K562 (cell line): ENCODE results near the gene CPT1B. TPM values are rescaled to one million over a fixed set of nuclear protein-coding genes. Genes with fewer than 3 reads are reported as not detected.

Experiments used
- ASH1L ChIP-seq: fragments of 450-650 bp; IDR thresholded peaks from 2 replicates; pipeline ENCODE4 v1.6.1; 2018; ENCODE audit warnings: borderline replicate concordance, mild to moderate bottlenecking, low read depth; ENCODE audit not compliant: partially characterized antibody
- ATF6 ChIP-seq: sonication (generic); formaldehyde crosslinking; IDR thresholded peaks from 2 replicates; pipeline ENCODE4 v1.4.0; 2020; ENCODE audit warnings: mild to moderate bottlenecking, missing genetic modification reagents
- DMBX1 ChIP-seq: fragments of 250-450 bp; sonication (Bioruptor Pico); IDR thresholded peaks from 2 replicates; pipeline ENCODE4 v1.8.0; 2022; ENCODE audit warnings: inconsistent platforms, mild to moderate bottlenecking, moderate library complexity, borderline replicate concordance
- IRF2 ChIP-seq: sonication (generic); formaldehyde crosslinking; IDR thresholded peaks from 2 replicates; pipeline ENCODE4 v1.8.1; 2022; ENCODE audit warnings: mild to moderate bottlenecking, missing genetic modification reagents
- PYGO2 ChIP-seq: fragments of 450-650 bp; IDR thresholded peaks from 2 replicates; pipeline ENCODE4 v1.6.1; 2016; ENCODE audit warnings: mild to moderate bottlenecking, missing genetic modification characterization, moderate library complexity, missing compliant biosample characterization
- RAD51 ChIP-seq: fragments of 450-650 bp; IDR thresholded peaks from 2 replicates; pipeline ENCODE4 v1.7.1; 2016; ENCODE audit warnings: low read depth, mild to moderate bottlenecking, borderline replicate concordance
- RNF219 ChIP-seq: fragments of 250-450 bp; sonication (Bioruptor Pico); IDR thresholded peaks from 2 replicates; pipeline ENCODE4 v1.5.0; 2022; ENCODE audit warnings: mild to moderate bottlenecking
- SMAD4 ChIP-seq: fragments of 250-450 bp; sonication (Bioruptor Pico); conservative IDR thresholded peaks from 2 replicates; pipeline ENCODE4 v1.8.0; 2021; ENCODE audit warnings: inconsistent platforms, mild to moderate bottlenecking, moderate library complexity
- TEAD1 ChIP-seq, 2 experiments: fragments of 450-650 bp in 1 of 2; sonication (generic) in 1 of 2; formaldehyde crosslinking; IDR thresholded peaks; 2 replicates each; pipeline versions ENCODE4 v1.4.0 to v1.8.0; 2020 to 2022; ENCODE audit warnings: mild to moderate bottlenecking in 2 of 2, missing genetic modification reagents in 1 of 2
- U2AF2 ChIP-seq: fragments of 200-400 bp; formaldehyde crosslinking; optimal IDR thresholded peaks from 2 replicates; pipeline ENCODE3; 2017; ENCODE audit warnings: low read depth, mild to moderate bottlenecking, low read length
- ZBTB49 ChIP-seq: sonication (generic); formaldehyde crosslinking; IDR thresholded peaks from 2 replicates; pipeline ENCODE4 v1.8.0; 2022; ENCODE audit warnings: missing genetic modification reagents, mild to moderate bottlenecking, borderline replicate concordance
- polyA plus RNA-seq, 8 experiments: library from polyadenylated mRNA; depleted of rRNA in 4 of 8; stranded (reverse) in 5 of 8; unstranded in 3 of 8; fragments of >200 nt; fragmentation: Nextera tagmentation in 2 of 8; fragmentation: Illumina TruSeq in 1 of 8; extraction: Ambion mirVana in 2 of 8; extraction: Trizol in 1 of 8; gene quantifications; 2 replicates each; pipeline versions ENCODE4 v1.2.1 to v1.2.3, GENCODE V29; 2011 to 2014; ENCODE audit warnings: inconsistent platforms in 1 of 8, missing spikeins in 1 of 8
- total RNA-seq, 7 experiments: library from RNA; depleted of rRNA in 6 of 7; stranded (reverse); fragments of >200 nt in 6 of 7; fragmentation: Illumina TruSeq in 2 of 7; extraction: Trizol in 2 of 7; gene quantifications; 2 replicates each; pipeline versions ENCODE4 v1.2.1 to v1.2.3, GENCODE V29; 2011 to 2021; ENCODE audit warnings: low replicate concordance in 1 of 7
- TF ChIP-seq, protein P1 (sequence below): fragments of 250-450 bp; sonication (Bioruptor Pico); IDR thresholded peaks from 2 replicates; pipeline ENCODE4 v1.5.0; 2021; ENCODE audit warnings: mild to moderate bottlenecking, moderate library complexity
- TF ChIP-seq, protein P2 (sequence below): sonication (generic); formaldehyde crosslinking; IDR thresholded peaks from 2 replicates; pipeline ENCODE4 v1.8.1; 2023; ENCODE audit warnings: mild to moderate bottlenecking, missing genetic modification reagents

Gene CPT1B
- total and polyA plus RNA-seq, 9 of the 15 experiments (the other 6 are each of a cell fraction or from before 2014, with no cell fraction given): 0.35 to 6.1 (median 2.6) TPM

GRCh38 chr22:50526108-50526833, 52.0 kb downstream of the CPT1B start (continued):
- TF ChIP-seq IRF2 (CRISPR knock-in tag) (no peak), ATF6 (CRISPR knock-in tag) (no peak), DMBX1 (CRISPR knock-in tag) (0 out of 2 replicates have a peak, but pooled peaks have one; percentile 36), SMAD4 (peak; percentile 49; the same call in 1 of the 2 replicates), TEAD1 (CRISPR knock-in tag; IDR thresholded peaks at IDR 0.05) (no peak), PYGO2 (tag) (no peak), ASH1L (no peak), RAD51 (no peak), ZBTB49 (no peak), RNF219 (no peak), U2AF2 (no peak)
- TF ChIP-seq, protein P1, sequence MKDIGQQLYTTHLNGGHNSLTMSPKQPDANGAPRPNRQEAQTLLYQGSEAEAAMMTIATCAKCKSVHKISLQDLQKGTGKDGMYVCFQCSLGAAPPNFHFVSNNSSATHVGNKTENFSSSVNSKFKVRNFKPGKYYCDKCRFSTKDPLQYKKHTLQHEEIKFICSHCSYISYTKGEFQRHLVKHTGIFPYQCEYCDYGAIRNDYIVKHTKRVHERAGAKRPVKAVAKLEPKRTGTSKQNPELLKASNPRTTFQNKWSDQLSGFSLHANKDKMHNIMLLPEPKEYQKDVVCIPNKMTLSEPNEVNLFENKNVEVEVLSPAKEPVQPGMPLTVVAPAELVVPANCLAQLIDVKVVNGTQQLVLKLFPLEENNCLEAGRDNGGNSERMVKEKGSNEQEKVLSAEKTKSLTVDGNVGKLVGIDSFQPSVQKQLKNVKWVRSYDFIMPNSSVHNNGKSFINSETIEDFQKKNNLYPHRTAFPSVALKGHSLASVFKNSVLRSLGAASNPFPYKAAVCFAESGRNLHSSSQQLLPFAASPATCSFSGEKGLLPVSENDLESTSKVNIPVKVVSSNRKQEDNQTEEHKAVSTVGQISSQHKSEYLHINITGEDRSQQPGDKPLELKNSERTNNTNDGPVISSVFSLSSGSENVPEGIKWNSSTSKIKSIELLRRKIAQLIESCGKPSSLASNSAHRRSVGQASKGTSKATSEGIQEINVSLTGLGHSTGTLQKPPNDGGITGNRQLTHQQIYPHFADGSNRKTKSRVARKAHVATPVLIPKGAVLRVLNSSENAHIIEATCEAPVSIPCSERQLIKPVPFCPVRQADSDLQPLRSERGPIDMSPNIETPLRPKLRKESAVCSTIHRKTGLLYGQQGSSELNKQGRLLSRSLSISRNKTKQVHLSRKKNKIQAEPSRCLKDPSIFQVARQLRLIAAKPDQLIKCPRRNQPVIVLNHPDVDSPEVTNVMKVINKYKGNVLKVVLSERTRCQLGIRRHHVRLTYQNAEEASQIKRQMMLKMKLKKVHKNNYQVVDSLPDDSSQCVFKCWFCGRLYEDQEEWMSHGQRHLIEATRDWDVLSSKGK (CRISPR knock-in tag): no peak
- TF ChIP-seq, protein P2, sequence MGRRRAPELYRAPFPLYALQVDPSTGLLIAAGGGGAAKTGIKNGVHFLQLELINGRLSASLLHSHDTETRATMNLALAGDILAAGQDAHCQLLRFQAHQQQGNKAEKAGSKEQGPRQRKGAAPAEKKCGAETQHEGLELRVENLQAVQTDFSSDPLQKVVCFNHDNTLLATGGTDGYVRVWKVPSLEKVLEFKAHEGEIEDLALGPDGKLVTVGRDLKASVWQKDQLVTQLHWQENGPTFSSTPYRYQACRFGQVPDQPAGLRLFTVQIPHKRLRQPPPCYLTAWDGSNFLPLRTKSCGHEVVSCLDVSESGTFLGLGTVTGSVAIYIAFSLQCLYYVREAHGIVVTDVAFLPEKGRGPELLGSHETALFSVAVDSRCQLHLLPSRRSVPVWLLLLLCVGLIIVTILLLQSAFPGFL (CRISPR knock-in tag): no peak
